HepG2 (cell line): ENCODE results near the gene HAPLN1. TPM values are rescaled to one million over a fixed set of nuclear protein-coding genes. Genes with fewer than 3 reads are reported as not detected.

Experiments used
- ATAC-seq: fragments of 200-7000 bp; cut with Tn5 transposase; 3 replicates; pipeline ENCODE4 v1.9.1; 2020; ENCODE audit warnings: mild to moderate bottlenecking, moderate library complexity
- BruUV-seq: library from RNA; stranded (reverse); fragments of 400-500 nt; replicated peaks from 2 replicates; lab custom pipeline; 2021; lab: Mats Ljungman, UMichigan
- CTCF ChIA-PET: fragments of 300-600 bp; formaldehyde crosslinking; extraction: SDS; loops from one replicate; lab custom pipeline; 2021; ENCODE audit warnings: low total read pairs, inconsistent platforms, low intra/inter-chr PET ratio; lab: Yijun Ruan, JAX
- POLR2A ChIA-PET: fragments of 350-600 bp; sonication (Branson Sonifier 250); formaldehyde crosslinking; loops from one replicate; lab custom pipeline; 2020; ENCODE audit warnings: antibody characterized with exemption, inconsistent platforms; lab: Yijun Ruan, JAX
- DNase-seq: peaks from one replicate; pipeline ENCODE4 v3.0.0-alpha.2; 2015; ENCODE audit warnings: low spot score
- FAIRE-seq: peaks from 3 replicates; lab custom pipeline; 2011; peaks lifted over from hg19 to GRCh38; lab: Jason Lieb, UNC
- H2AFZ ChIP-seq: one replicate; pipeline ENCODE4 v1.6.1; 2011; ENCODE audit warnings: low read length, inconsistent platforms
- H3K27ac ChIP-seq: fragments of 300-600 bp; 3 replicates; pipeline ENCODE4 v1.8.0; 2011; ENCODE audit warnings: mixed run types, mild to moderate bottlenecking, mixed read lengths, low read length, inconsistent platforms; ENCODE audit not compliant: insufficient read depth; ENCODE audit errors: extremely low read length
- H3K27me3 ChIP-seq, 2 experiments: fragments of 200-600 bp in 1 of 2; 2 replicates in 1 of 2; 3 replicates in 1 of 2; pipeline versions ENCODE4 v1.6.0 to v1.8.0; 2011; ENCODE audit warnings: low read length in 2 of 2, mild to moderate bottlenecking in 2 of 2, moderate library complexity in 2 of 2, inconsistent platforms in 1 of 2; ENCODE audit not compliant: insufficient read depth in 2 of 2, control insufficient read depth in 1 of 2
- H3K36me3 ChIP-seq, 2 experiments: fragments of 200-600 bp in 1 of 2; replicated peaks in 1 of 2; 2 replicates in 1 of 2; 3 replicates in 1 of 2; pipeline versions ENCODE4 v1.5.1 to v1.8.0; 2011; ENCODE audit warnings: low read length in 2 of 2, inconsistent platforms in 1 of 2; ENCODE audit not compliant: insufficient read depth in 2 of 2, control insufficient read depth in 1 of 2
- H3K4me1 ChIP-seq: 2 replicates; pipeline ENCODE4 v1.5.1; 2012; ENCODE audit warnings: low read length, inconsistent platforms; ENCODE audit not compliant: insufficient read depth
- H3K4me2 ChIP-seq: 2 replicates; pipeline ENCODE4 v1.6.0; 2011; ENCODE audit warnings: low read depth, low read length, inconsistent platforms
- H3K4me3 ChIP-seq, 3 experiments: fragments of 200-600 bp in 1 of 3; sonication (generic), shearing (Covaris generic) in 1 of 3; replicated peaks in 1 of 3; 2 replicates each; pipeline ENCODE4 v1.5.1; 2011 to 2016; ENCODE audit warnings: low read length in 3 of 3, inconsistent platforms in 2 of 3, low read depth in 2 of 3, mild to moderate bottlenecking in 2 of 3, control low read depth in 1 of 3, mixed read lengths in 1 of 3; ENCODE audit not compliant: insufficient read depth in 1 of 3
- H3K79me2 ChIP-seq: one replicate; pipeline ENCODE4 v1.6.1; 2011; ENCODE audit warnings: low read length, inconsistent platforms; ENCODE audit not compliant: insufficient read depth
- H3K9ac ChIP-seq: 2 replicates; pipeline ENCODE4 v1.6.0; 2011; ENCODE audit warnings: mild to moderate bottlenecking, low read depth, low read length, inconsistent platforms; ENCODE audit not compliant: insufficient read depth
- H3K9me3 ChIP-seq: 2 replicates; pipeline ENCODE4 v1.5.1; 2012; ENCODE audit warnings: mild to moderate bottlenecking, low read length
- H4K20me1 ChIP-seq: 2 replicates; pipeline ENCODE4 v1.6.0; 2011; ENCODE audit warnings: inconsistent platforms, mild to moderate bottlenecking, low read length, moderate library complexity; ENCODE audit not compliant: insufficient read depth
- DDIT3 ChIP-seq: sonication (generic); formaldehyde crosslinking; IDR thresholded peaks from 2 replicates; pipeline ENCODE4 v1.4.0; 2020; ENCODE audit warnings: mild to moderate bottlenecking, missing genetic modification reagents
- KAT8 ChIP-seq: IDR thresholded peaks from 2 replicates; pipeline ENCODE4 v1.6.1; 2016; ENCODE audit warnings: missing genetic modification reagents, missing compliant biosample characterization
- MLLT10 ChIP-seq: sonication (generic); formaldehyde crosslinking; IDR thresholded peaks from 2 replicates; pipeline ENCODE4 v1.4.0; 2020; ENCODE audit warnings: missing genetic modification reagents
- MTA1 ChIP-seq: sonication (generic); formaldehyde crosslinking; IDR thresholded peaks from 2 replicates; pipeline ENCODE4 v1.4.0; 2020; ENCODE audit warnings: missing genetic modification reagents, mild to moderate bottlenecking, borderline replicate concordance
- NFIB ChIP-seq: sonication (generic); formaldehyde crosslinking; IDR thresholded peaks from 2 replicates; pipeline ENCODE4 v1.9.0; 2021; ENCODE audit warnings: missing genetic modification reagents, mild to moderate bottlenecking, borderline replicate concordance
- TOE1 ChIP-seq: sonication (generic); formaldehyde crosslinking; IDR thresholded peaks from 2 replicates; pipeline ENCODE4 v1.4.0; 2020; ENCODE audit warnings: mild to moderate bottlenecking, missing genetic modification reagents
- ZBTB39 ChIP-seq: sonication (generic); formaldehyde crosslinking; IDR thresholded peaks from 2 replicates; pipeline ENCODE4 v1.5.0; 2020; ENCODE audit warnings: missing genetic modification reagents
- ZMYM4 ChIP-seq: sonication (generic); formaldehyde crosslinking; IDR thresholded peaks from 2 replicates; pipeline ENCODE4 v1.8.1; 2023; ENCODE audit warnings: mild to moderate bottlenecking, missing genetic modification reagents
- ZNF138 ChIP-seq: sonication (generic); formaldehyde crosslinking; IDR thresholded peaks from 2 replicates; pipeline ENCODE4 v1.5.0; 2020; ENCODE audit warnings: mild to moderate bottlenecking, low read depth, missing genetic modification reagents
- ZNF407 ChIP-seq: sonication (generic); formaldehyde crosslinking; IDR thresholded peaks from one replicate; pipeline ENCODE4 v1.5.1; 2020; ENCODE audit warnings: mild to moderate bottlenecking, missing genetic modification reagents; ENCODE audit errors: not compliant biosample characterization
- ZNF563 ChIP-seq: sonication (generic); formaldehyde crosslinking; IDR thresholded peaks from 2 replicates; pipeline ENCODE4 v1.8.0; 2022; ENCODE audit warnings: mild to moderate bottlenecking, moderate library complexity, missing genetic modification reagents
- ZNF580 ChIP-seq: IDR thresholded peaks from 2 replicates; pipeline ENCODE4 v1.6.1; 2016; ENCODE audit warnings: low read depth, borderline replicate concordance
- ZNF75D ChIP-seq: sonication (generic); formaldehyde crosslinking; IDR thresholded peaks from 2 replicates; pipeline ENCODE4 v1.8.1; 2023; ENCODE audit warnings: missing genetic modification reagents, mild to moderate bottlenecking, borderline replicate concordance
- WGBS: methylation state at CpG from one replicate; pipeline ENCODE4 v1.1.6; 2017; ENCODE audit warnings: low lambda C conversion rate; 5-methylcytosine and 5-hydroxymethylcytosine counted together
- in situ Hi-C: cut with HindIII; loops from 2 replicates; pipeline ENCODE4 v1.10.0; 2017; ENCODE audit warnings: low pct_unique_long_range_greater_than_20kb; ENCODE audit not compliant: extremely low pct_ligation_motif_present
- intact Hi-C: fragments of 100-400 bp; cut with micrococcal nuclease; formaldehyde crosslinking; loops from one replicate; pipeline ENCODE4 v1.10.0; 2022; ENCODE audit not compliant: unreplicated experiment
- polyA plus RNA-seq, 8 experiments: library from polyadenylated mRNA; depleted of rRNA in 3 of 8; stranded (reverse) in 7 of 8; unstranded in 1 of 8; fragments of >200 nt; fragmentation: Illumina TruSeq in 4 of 8; extraction: Trizol in 4 of 8; gene quantifications; 2 replicates each; pipeline versions ENCODE4 v1.2.1 to v1.2.3, GENCODE V29; 2011 to 2016; ENCODE audit warnings: low read depth in 4 of 8, missing spikeins in 1 of 8, mixed read lengths in 1 of 8; ENCODE audit not compliant: insufficient read depth in 1 of 8
- total RNA-seq, 5 experiments: library from RNA; depleted of rRNA; stranded (reverse); fragments of >200 nt; fragmentation: Illumina TruSeq; extraction: Trizol; gene quantifications; 2 replicates each; pipeline ENCODE4 v1.2.3, GENCODE V29; 2016; ENCODE audit warnings: low read depth in 1 of 5

HAPLN1 gene
- total and polyA plus RNA-seq, 2 of the 13 experiments (the other 11 are each of a cell fraction or from before 2014, with no cell fraction given) = not detected

GRCh38 chr5:83701886-83702285 is 18.8 kb downstream of the HAPLN1 start:
- WGBS = 31% methylated on average over 6 of the region's 6 CpGs
- CTCF ChIA-PET = no interaction called here
- H3K4me3 ChIP-seq = no peak overlapping the region
- FAIRE-seq (no peak), DNase-seq (no peak), ATAC-seq (no peak)
- in situ Hi-C loops (loop anchor here (25.0 kb wide), 2 partner anchors 385 to 1335 kb away; no protein-coding TSS in a partner anchor), intact Hi-C loops (no loop called here)
- H3K27me3 ChIP-seq = no peaks in the 10 kb centered on the region; a peak in 1 of 5 replicates
- no TSS peak for BruUV-seq
- no peak overlapping the region for H3K9ac ChIP-seq
- no peaks in the 10 kb centered on the region for H3K36me3 ChIP-seq
- H3K27ac ChIP-seq = no peak overlapping the region
- no peaks in the 10 kb centered on the region for H3K4me1 ChIP-seq
- H3K9me3 ChIP-seq = no peaks in the 10 kb centered on the region
- H4K20me1 ChIP-seq = no peaks in the 10 kb centered on the region
- H3K4me2 ChIP-seq = no peak overlapping the region
- H3K79me2 ChIP-seq = no peaks in the 10 kb centered on the region
- POLR2A ChIA-PET = no interaction called here
- H2AFZ ChIP-seq = no peak overlapping the region
- TF ChIP-seq MTA1 (CRISPR knock-in tag) = no peak
- no peak for TF ChIP-seq TOE1 (CRISPR knock-in tag)
- no peak for TF ChIP-seq DDIT3
- no peak for TF ChIP-seq ZNF580 (CRISPR knock-in tag)
- no peak for TF ChIP-seq MLLT10
- no peak for TF ChIP-seq ZMYM4 (CRISPR knock-in tag)
- TF ChIP-seq ZNF75D (CRISPR knock-in tag) = no peak
- TF ChIP-seq NFIB = no peak
- no peak for TF ChIP-seq ZNF138 (CRISPR knock-in tag)
- no peak for TF ChIP-seq ZBTB39
- TF ChIP-seq ZNF563 (CRISPR knock-in tag) = no peak
- no peak for TF ChIP-seq ZNF407 (CRISPR knock-in tag)
- TF ChIP-seq KAT8 = no peak
